Left renal pelvis (tissue), 4 donors: Measurements from ENCODE around the gene AQR. TPM values are rescaled to one million over a fixed set of nuclear protein-coding genes. Genes with fewer than 3 reads are reported as not detected.
"Not testable (repeated sequence)": the region's sequence is repeated elsewhere in the genome, so short reads cannot be mapped to it uniquely, and the experiment has no call there.

Experiments
- DNase-seq, 4 donors: peaks; one replicate each; pipeline ENCODE4 v3.0.0-alpha.2; 2013; ENCODE audit warnings: low read depth in 4 of 4, low spot score in 3 of 4
- polyA plus RNA-seq, 4 donors: library from polyadenylated mRNA; unstranded; fragments of 120-200 nt; gene quantifications; one replicate each; pipeline ENCODE4 v1.2.1, GENCODE V29; 2013; ENCODE audit not compliant: insufficient read length in 4 of 4

The AQR gene
- polyA plus RNA-seq, 4 donors = 38.5 to 52.2 (median 43.7) TPM

DNA sequence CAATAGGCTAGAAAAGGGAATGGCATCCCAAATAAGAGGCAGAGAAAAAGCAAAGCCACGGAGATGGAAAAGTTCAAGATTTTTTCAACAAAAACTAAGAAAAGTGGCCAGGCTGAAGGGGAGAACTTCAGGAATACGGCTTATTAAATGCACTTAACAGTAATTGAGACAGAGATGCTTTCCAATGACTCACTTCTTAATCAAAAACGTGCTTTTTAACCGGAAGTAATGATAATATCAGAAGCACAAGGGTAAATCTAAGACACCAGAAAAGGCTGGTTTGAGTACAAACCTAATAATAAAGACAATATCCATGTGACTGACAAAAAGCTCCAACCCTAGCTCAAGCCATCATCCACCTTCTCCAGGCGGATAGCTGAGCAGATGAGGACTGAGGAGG is 149.4 kb downstream of the AQR start:
- DNase-seq = no peak

DNA sequence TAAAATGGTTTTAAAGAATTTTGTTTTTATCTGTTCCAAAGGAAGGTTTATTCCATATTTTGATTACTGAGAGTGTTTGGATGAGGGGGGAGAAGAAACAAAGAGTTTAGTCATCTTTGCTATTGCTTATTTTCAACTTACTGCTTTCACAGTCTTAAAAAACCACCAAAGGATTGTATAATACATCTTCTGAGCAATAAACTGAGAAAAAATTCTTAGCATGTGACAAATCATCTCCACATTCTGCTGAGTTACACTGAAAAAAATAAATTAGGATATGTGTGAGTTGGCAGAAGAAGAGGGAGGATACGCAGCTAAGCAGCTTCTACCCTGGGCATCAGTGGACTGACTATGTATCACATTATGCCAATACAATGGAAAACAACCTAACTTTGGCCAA is 151.0 kb downstream of the AQR start:
- DNase-seq = no peak

DNA sequence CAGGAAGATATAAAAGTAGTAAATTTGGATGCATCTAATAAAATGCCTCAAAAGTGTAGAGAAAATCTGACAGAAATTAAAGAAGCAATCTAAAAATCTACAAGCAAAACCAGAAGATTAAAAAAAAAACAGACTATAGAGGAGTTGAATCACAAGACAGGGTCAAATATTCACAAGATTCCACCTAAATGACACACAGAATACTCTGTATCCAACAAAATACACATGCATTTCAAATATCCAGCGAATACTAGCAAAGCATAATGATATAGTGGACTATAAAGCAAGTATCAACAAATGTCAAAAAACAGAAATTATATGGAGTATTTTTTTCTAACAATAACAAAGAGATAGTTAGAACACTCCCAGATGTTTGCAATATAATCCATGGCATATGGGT is 153.7 kb downstream of the AQR start:
- DNase-seq = no peak

DNA sequence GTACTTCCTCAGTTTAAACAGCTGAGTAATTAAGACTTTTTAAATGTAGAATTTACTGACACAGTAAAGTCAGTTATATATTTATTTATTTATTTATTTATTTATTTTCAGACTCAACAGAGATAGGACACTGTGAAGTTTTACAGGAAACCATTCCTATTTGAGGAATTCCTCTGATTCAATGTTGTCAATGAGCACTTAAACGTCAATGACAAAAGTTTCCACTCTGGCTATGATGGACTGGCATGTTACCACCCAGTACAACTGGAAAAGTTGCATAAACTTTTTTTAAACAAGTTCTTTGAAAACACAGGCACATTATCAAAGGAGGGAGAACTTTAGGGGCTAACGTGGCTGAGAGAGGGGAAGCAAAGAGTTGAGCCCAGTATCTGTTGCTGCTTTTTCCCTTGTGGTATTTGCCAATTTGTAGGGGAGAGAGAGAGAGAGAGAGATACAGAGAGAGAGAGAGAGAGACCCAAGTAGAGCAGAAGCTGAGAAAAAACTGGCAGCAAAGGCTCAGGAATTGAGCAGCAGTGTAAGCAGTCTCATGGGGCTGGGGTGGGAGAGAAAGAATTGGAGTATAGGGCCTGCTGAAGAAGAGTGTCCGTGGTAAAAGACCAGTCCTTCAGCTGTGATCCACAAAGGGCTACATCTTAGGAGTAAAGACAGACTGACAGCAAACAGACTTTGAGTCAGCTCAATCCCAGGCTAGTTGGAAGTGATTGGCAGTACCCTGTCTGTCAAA is 155.9 kb downstream of the AQR start:
- no peak for DNase-seq

DNA sequence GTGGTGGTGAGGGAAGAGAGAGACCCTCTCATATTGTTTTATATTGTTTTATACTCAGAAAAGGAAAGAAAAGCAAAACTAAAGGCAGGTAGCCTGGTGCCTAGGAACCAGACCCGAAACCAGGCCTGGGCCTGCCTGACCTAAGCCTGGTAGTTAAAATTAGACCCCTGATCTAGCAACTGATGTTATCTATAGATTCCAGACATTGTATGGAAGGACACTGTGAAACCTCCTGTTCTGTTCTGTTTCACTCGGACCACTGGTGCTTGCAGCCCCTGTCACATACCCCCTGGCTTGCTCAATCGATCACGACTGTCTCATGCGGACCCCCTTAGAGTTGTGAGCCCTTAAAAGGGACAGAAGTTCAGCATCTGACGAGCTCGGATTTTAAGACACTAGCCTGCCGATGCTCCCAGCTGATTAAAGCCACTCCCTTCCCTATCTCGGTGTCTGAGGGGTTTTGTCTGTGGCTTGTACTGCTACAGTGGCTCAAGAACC is 156.6 kb downstream of the AQR start:
- not testable (repeated sequence) for DNase-seq

DNA sequence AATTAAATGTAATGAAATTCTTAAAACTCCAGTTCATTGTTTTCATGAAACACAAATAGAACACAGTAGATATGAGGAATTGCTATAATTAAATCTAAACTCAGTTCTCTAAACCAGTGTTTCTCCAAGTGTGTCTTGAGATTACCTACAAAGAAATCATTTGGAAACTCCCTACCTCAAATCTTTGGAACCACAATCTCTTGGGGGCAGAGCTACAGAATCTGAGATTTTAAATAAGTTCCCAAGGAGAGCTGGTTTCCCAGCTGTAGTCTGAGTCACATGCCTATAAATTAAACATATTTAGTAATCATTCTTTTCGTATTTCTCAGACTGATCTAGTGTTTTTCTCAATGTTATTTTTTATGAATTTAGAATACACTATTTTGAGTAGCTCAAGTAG is 157.2 kb downstream of the AQR start:
- DNase-seq = no peak

DNA sequence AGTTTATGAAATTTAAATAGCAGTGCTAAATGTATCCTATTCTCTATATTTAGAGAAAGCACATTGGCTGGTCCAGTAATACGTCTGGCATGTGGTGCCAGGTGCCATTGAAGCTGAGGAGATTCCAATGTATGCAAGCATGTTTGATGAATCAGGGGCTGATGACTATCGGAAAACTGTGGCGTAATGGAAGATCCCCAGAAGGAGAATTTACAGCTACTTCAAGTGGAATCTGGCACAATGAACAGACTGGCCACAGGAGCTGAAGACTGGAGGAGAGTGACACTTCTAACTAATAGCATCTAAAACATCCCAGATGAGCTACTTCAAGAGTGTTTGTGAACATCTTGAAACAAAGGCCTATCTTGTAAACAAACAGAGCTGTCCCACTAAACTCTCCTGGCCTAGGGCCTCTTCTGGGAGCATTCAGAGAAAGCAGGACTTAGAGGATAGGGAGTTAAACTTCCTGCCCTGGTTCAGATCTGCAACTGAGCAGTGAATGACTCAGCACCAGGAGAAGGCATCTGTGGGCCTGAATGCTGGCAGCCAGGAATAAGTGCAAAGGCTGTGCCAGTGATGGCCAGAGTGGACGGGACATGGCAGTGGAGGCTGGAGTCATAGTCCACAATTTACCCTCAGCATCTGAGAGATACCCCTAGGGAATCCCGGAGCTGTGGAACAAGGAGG is 159.0 kb downstream of the AQR start:
- no peak for DNase-seq

DNA sequence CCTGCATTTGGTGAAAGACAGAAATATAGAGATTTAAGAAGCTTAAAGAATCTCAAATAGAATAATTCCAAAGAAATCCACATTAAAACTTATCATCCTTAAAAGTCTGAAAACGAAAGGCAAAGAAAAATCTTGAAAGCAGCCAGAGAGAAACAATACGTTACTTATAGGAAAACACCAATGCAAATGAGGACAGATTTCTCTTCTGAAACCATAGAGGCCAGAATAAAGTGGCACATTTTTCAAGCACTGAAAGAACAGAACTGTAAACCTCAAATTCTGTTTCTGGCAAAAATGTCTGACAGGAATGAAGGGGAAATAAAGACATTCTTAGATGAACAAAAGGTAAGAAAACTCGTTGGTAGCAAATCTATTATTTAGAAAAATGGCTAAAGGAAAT is 160.4 kb downstream of the AQR start:
- DNase-seq = no peak

DNA sequence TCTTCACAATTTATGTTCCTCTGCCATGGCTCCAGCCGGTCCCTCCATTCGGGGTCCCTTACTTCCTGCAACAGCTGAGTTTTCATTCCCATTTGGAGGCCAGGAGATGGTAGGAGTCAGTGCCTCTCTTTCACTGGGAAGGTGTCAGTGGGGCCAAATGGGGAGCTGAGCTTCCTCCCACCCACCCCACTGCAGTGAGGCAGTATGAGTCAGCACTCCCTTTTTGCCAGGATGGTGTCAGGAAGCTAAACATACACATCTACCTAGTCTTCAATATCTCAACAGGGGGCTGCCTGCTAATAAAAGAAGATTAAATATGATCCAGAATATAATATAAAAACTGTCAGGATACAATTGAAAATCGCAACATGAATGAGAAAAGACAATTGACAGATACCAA is 161.5 kb downstream of the AQR start:
- DNase-seq = no peak

DNA sequence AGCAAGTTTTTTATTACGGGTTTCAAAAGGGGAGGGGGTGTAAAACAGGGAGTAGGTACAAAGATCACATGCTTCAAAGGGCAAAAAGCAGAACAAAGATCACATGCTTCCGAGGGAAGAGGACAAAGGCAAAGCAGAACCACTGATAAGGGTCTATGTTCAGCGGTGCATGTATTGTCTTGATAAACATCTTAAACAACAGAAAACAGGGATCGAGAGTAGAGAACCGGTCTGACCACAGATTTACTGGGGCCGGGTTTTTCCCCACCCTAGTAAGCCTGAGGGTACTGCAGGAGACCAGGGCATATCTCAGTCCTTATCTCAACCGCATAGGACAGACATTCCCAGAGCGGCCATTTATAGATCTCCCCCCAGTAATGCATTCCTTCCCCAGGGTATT is 162.3 kb downstream of the AQR start:
- DNase-seq = not testable (repeated sequence)

DNA sequence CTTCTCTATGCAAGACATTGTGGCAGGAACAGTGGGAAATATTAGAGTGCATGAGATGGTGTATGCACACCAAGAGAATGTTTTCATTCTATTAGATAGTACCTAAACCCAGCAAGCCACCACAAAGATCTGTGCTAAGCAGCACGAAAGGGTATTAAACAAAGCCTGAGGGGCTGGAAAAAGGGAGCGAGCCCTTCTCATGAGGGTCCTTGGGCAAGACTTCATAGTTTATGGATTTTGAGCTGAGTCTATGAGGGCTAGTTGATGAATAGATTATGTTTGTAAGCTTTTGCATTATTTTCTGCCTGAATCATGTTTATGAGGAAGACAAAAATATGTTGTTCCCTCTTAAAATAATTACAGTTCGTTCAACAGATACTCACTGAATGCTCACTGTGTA is 164.8 kb downstream of the AQR start:
- no peak for DNase-seq

DNA sequence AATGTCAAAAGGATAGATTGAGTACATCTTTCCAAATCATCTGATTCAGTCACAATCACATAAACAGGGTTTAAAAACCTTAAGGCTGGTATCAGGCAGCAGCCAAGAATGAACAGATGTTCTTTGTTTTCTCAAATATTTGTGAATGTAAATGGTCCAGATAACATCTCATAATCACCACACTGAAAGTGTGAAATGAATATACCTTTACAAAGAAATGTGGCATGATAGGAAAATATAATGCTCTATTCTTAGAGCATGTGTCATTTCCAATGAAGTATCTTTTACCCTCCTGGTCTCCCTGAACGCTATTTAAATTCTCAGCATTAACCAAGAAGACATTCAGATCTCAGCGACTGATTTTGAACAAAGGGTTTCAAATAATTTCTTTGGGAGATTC is 165.4 kb downstream of the AQR start:
- no peak for DNase-seq

DNA sequence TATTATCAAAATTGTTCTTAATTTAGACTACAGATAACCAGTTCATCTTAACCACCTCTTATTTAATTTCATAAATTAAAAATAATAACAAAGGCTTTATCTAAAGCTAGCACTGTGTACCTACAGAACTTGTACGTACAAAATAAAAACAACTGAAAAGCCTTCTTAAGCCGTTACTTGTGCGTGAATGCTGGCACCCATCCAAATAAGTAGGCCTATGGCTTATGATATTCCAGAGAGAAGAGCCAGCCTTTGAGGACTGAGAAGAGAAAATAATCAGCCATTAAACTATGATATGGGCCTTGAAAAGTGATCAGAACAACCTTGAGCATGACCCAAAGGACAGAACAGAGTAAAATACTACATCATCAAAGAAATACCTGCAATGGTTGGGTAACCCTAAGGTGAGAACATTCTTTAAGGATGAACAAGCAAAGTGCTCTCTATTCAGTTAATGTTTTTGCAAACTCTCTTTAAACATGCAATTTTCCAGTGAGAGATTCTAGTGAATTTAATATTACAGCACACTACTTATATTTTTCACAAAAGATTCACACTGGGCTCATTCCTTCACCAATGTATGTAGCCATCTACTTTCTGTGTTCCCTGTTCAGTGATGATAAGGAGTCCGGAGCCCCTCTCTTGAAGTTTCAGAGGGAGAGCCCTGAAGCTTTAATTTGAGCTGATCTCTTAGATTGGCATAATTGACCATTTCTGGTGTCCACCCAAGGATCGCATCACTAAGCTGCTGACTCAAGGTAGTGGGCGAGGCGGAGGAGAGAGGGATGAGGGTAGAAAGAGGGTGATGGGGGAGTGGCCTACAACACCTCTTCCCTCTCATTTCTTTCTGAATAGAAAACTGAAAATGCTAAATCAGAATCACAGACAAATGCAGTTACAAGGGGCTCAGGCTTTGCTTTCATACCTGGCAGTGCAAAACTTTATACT is 166.5 kb downstream of the AQR start:
- DNase-seq = no peak

DNA sequence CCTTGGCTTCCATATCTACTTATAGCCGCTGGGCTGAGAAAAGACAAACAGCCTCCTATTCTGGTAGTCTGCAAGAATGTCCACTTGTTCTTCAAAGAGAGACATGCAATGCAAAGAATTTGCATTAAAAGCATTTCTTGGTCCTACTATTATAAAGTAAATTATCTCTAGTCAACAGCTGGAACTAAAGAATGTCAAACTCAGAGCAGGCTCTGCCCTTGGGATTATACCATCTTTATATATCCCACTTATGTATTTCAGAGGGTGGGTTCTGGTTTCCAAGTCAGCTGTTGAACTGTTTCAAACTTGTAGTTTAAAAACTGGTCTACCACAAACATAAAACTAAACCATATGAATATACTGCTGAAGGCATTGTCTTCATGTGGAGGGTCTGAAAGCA is 167.2 kb downstream of the AQR start:
- DNase-seq = no peak

Other genes starting within 250 kb of the AQR start
- under 1 TPM in 1 of 4 donors, not detected in 3; 0.04 TPM for gene GJD2, start 214.7 kb downstream of the AQR start, polyA plus RNA-seq
- gene ACTC1, start 174.2 kb downstream of the AQR start, polyA plus RNA-seq = 1 to 10 TPM; 1.1 to 1.7 (median 1.6) TPM
- 10 to 100 TPM; 44.2 to 81.2 (median 63.1) TPM for gene ZNF770, start 18.5 kb upstream of the AQR start, polyA plus RNA-seq
- under 1 TPM in 2 of 4 donors, not detected in 2; 0.21 to 0.35 TPM for gene NANOGP8, start 115.6 kb upstream of the AQR start, polyA plus RNA-seq